ENCODE data around the gene ONECUT3.

- TF ChIP-seq MEF2A (IDR thresholded peaks at IDR 0.05; ENCODE audit: borderline replicate concordance, low read depth) = no peak
- TF ChIP-seq POLR2AphosphoS5 (IDR thresholded peaks at IDR 0.05; ENCODE audit: low read depth, low read length) = no peak
- TF ChIP-seq CTCF (IDR thresholded peaks at IDR 0.05) = no peak
- no peak for TF ChIP-seq FOXM1 (IDR thresholded peaks at IDR 0.05; ENCODE audit: low read depth)
- TF ChIP-seq REST (IDR thresholded peaks at IDR 0.05; ENCODE audit: low read depth, low read length) = no peak
- TF ChIP-seq RCOR1 (IDR thresholded peaks at IDR 0.05; ENCODE audit: low read length) = no peak
- TF ChIP-seq CHD2 (IDR thresholded peaks at IDR 0.05; ENCODE audit: low read length, partially characterized antibody) = no peak
- no peak for TF ChIP-seq RXRA (IDR thresholded peaks at IDR 0.05; ENCODE audit: borderline replicate concordance, low read depth)
- no peak for TF ChIP-seq RAD21 (IDR thresholded peaks at IDR 0.05; ENCODE audit: low read length)
Measured at GRCh38 chr19:1814391-1814790, 61.1 kb downstream of the ONECUT3 start.
